Esophagus squamous epithelium (tissue), 5 donors: ENCODE measurements around the gene NOL4L. TPM values are rescaled to one million over a fixed set of nuclear protein-coding genes. Genes with fewer than 3 reads are reported as not detected.

Experiments
- DNase-seq: peaks from one replicate; lab custom pipeline; 2025; lab: John Stamatoyannopoulos, UW
- H3K27ac ChIP-seq, 4 donors: fragments of 200-600 bp; sonication (generic); one replicate each; pipeline ENCODE4 v1.5.1; 2016 to 2019; ENCODE audit warnings: mild to moderate bottlenecking in 1 of 4
- H3K27me3 ChIP-seq, 4 donors: fragments of 200-600 bp; sonication (generic); 1 replicate in 3 of 4; 2 replicates in 1 of 4; pipeline versions ENCODE4 v1.5.1 to v1.6.0; 2017 to 2021; ENCODE audit warnings: antibody characterized with exemption in 1 of 4
- H3K36me3 ChIP-seq, 3 donors: fragments of 200-600 bp; sonication (generic); one replicate each; pipeline ENCODE4 v1.5.1; 2016 to 2019
- H3K4me1 ChIP-seq, 3 donors: fragments of 200-600 bp; sonication (generic); one replicate each; pipeline ENCODE4 v1.5.1; 2017 to 2019
- H3K4me3 ChIP-seq, 4 donors: fragments of 200-600 bp; sonication (generic); 1 replicate in 3 of 4; 2 replicates in 1 of 4; pipeline ENCODE4 v1.5.1; 2016 to 2019; ENCODE audit warnings: mild to moderate bottlenecking in 2 of 4, moderate library complexity in 1 of 4
- H3K9me3 ChIP-seq, 3 donors: fragments of 200-600 bp; sonication (generic); one replicate each; pipeline ENCODE4 v1.5.1; 2016 to 2019
- CTCF ChIP-seq, 6 experiments: fragments of 450-650 bp in 4 of 6; fragments of 200-600 bp in 2 of 6; sonication (generic) in 2 of 6; IDR thresholded peaks; one replicate each; pipeline ENCODE4 v1.5.1; 2016 to 2019; ENCODE audit warnings: antibody characterized with exemption in 6 of 6, mild to moderate bottlenecking in 4 of 6, moderate library complexity in 4 of 6
- POLR2A ChIP-seq, 4 donors: fragments of 450-650 bp; IDR thresholded peaks; one replicate each; pipeline ENCODE4 v1.6.1; 2017; ENCODE audit warnings: antibody characterized with exemption in 4 of 4, mild to moderate bottlenecking in 4 of 4, moderate library complexity in 3 of 4
- WGBS, 2 donors: methylation state at CpG; one replicate each; pipeline ENCODE4 v1.1.5; 2018; 5-methylcytosine and 5-hydroxymethylcytosine counted together
- intact Hi-C: fragments of 100-400 bp; cut with DNase I; formaldehyde crosslinking; loops from one replicate; pipeline ENCODE4 v1.15.0; 2022
- total RNA-seq, 4 donors: library from RNA; depleted of rRNA; stranded (reverse); fragments of >200 nt; gene quantifications; one replicate each; pipeline ENCODE4 v1.1.0, GENCODE V29; 2016
- donor health status: DM: yes; HTN: yes; CAD: no.

Gene NOL4L
- total RNA-seq, 4 donors from 2014 or later, result 1.5 to 5.1 (median 3.0) TPM

- peaks cover 32 to 88% (median 53%) of the 10 kb centered on the region in 3 donors for H3K4me1 ChIP-seq
- TF ChIP-seq CTCF (IDR thresholded peaks at IDR 0.05) (peak in 1 of 6 experiments; percentile 5), POLR2A (IDR thresholded peaks at IDR 0.05) (no peak)
- no peaks in the 10 kb centered on the region for H3K36me3 ChIP-seq
- H3K27me3 ChIP-seq, result no peaks in the 10 kb centered on the region
- H3K27ac ChIP-seq, result peak overlapping the region; percentile 47 to 88 (median 82)
- no peaks in the 10 kb centered on the region for H3K9me3 ChIP-seq
- 10 to 24% methylated on average over 4 to 6 of the region's 28 CpGs for WGBS, 2 donors
- DNase-seq, result no peak
- peak overlapping the region; percentile 4 to 63 (median 34) for H3K4me3 ChIP-seq
- intact Hi-C loops, result no loop called here
Observed at GRCh38 chr20:32474967-32475811, 109.9 kb downstream of the NOL4L start.

DNA sequence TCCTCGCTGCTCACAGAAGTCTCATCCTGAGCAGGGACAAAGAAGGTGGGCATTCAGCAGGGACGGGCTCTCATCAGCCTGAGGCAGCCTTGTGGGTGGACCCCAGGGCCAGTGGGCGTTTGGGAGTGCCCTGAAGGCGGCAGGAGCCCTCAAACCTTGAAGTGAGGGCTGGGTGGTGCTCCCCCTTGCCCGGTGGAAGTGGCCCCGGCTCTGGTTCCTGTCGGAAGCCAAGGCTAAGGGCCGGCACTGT, 110.5 kb downstream of the NOL4L start:
- peaks cover 32 to 88% (median 53%) of the 10 kb centered on the region in 3 donors for H3K4me1 ChIP-seq
- no CpG with 5 or more reads among the region's 8 CpGs for WGBS, 2 donors

GRCh38 chr20:32474009-32474716, 111.0 kb downstream of the NOL4L start:
- Histone ChIP-seq H3K4me3 (peak overlapping the region in 3 of 4 donors; percentile 32 to 63 (median 37)), H3K36me3 (no peaks in the 10 kb centered on the region), H3K4me1 (peaks cover 32 to 89% (median 53%) of the 10 kb centered on the region in 3 donors), H3K9me3 (no peaks in the 10 kb centered on the region), H3K27ac (peak overlapping the region; percentile 47 to 88 (median 82)), H3K27me3 (no peaks in the 10 kb centered on the region)
- TF ChIP-seq CTCF (IDR thresholded peaks at IDR 0.05) (no peak), POLR2A (IDR thresholded peaks at IDR 0.05) (no peak)
- DNase-seq, result no peak
- WGBS, 2 donors, result 65 to 100% methylated on average over 1 to 4 of the region's 18 CpGs
- intact Hi-C loops, result no loop called here

More for the DNA sequence above, 110.5 kb downstream of the NOL4L start:
- Histone ChIP-seq H3K4me3 (peak overlapping the region in 3 of 4 donors; percentile 32 to 63 (median 37)), H3K27ac (peak overlapping the region; percentile 47 to 88 (median 82)), H3K36me3 (no peaks in the 10 kb centered on the region), H3K9me3 (no peaks in the 10 kb centered on the region), H3K27me3 (no peaks in the 10 kb centered on the region)
- DNase-seq, result no peak
- TF ChIP-seq POLR2A (IDR thresholded peaks at IDR 0.05), result no peak
- TF ChIP-seq CTCF (IDR thresholded peaks at IDR 0.05), result no peak
- intact Hi-C loops, result no loop called here

GRCh38 chr20:32473231-32474008, 111.7 kb downstream of the NOL4L start:
- peak overlapping the region in 1 of 4 donors; percentile 63 for H3K4me3 ChIP-seq
- DNase-seq, result no peak
- H3K36me3 ChIP-seq, result no peaks in the 10 kb centered on the region
- H3K27me3 ChIP-seq, result no peaks in the 10 kb centered on the region
- intact Hi-C loops, result no loop called here
- TF ChIP-seq CTCF (IDR thresholded peaks at IDR 0.05) (no peak), POLR2A (IDR thresholded peaks at IDR 0.05) (no peak)
- peaks cover 32 to 90% (median 53%) of the 10 kb centered on the region in 3 donors for H3K4me1 ChIP-seq
- 66 to 75% methylated on average over 10 to 12 of the region's 29 CpGs for WGBS, 2 donors
- peak overlapping the region; percentile 47 to 88 (median 82) for H3K27ac ChIP-seq
- H3K9me3 ChIP-seq, result no peaks in the 10 kb centered on the region
